H9 (cell line): ENCODE results near the gene HS3ST2. TPM values are rescaled to one million over a fixed set of nuclear protein-coding genes. Genes with fewer than 3 reads are reported as not detected.

Source experiments
- DNase-seq: peaks from one replicate; pipeline ENCODE4 v3.0.0-alpha.2; 2017
- H2AFZ ChIP-seq: one replicate; pipeline ENCODE4 v1.6.1; 2013; ENCODE audit warnings: mild to moderate bottlenecking, low read length, control low read depth, moderate library complexity
- H2AK5ac ChIP-seq: 2 replicates; pipeline ENCODE4 v1.6.1; 2013; ENCODE audit warnings: low read length, control low read depth, mixed read lengths; ENCODE audit not compliant: insufficient read length
- H2BK120ac ChIP-seq: one replicate; pipeline ENCODE4 v1.6.1; 2013; ENCODE audit warnings: low read depth, mild to moderate bottlenecking, low read length, control low read depth, inconsistent platforms; ENCODE audit not compliant: poor library complexity, severe bottlenecking
- H2BK12ac ChIP-seq: 2 replicates; pipeline ENCODE4 v1.6.1; 2013; ENCODE audit warnings: low read length, control low read depth, mixed read lengths, low read depth; ENCODE audit not compliant: insufficient read length
- H2BK15ac ChIP-seq: 2 replicates; pipeline ENCODE4 v1.6.1; 2013; ENCODE audit warnings: low read depth, low read length, control low read depth
- H2BK20ac ChIP-seq: one replicate; pipeline ENCODE4 v1.6.1; 2013; ENCODE audit warnings: low read depth, mild to moderate bottlenecking, low read length, control low read depth, inconsistent platforms; ENCODE audit not compliant: poor library complexity, severe bottlenecking
- H2BK5ac ChIP-seq: 2 replicates; pipeline ENCODE4 v1.6.1; 2013; ENCODE audit warnings: low read length, control low read depth, mixed read lengths; ENCODE audit not compliant: insufficient read length
- H3K14ac ChIP-seq: 2 replicates; pipeline ENCODE4 v1.6.1; 2013; ENCODE audit warnings: low read length, control low read depth; ENCODE audit not compliant: insufficient read depth
- H3K18ac ChIP-seq: 2 replicates; pipeline ENCODE4 v1.6.1; 2013; ENCODE audit warnings: low read depth, mild to moderate bottlenecking, mixed read lengths, low read length, control low read depth; ENCODE audit not compliant: insufficient read length
- H3K23ac ChIP-seq: 2 replicates; pipeline ENCODE4 v1.6.1; 2013; ENCODE audit warnings: low read length, control low read depth, mixed read lengths, low read depth; ENCODE audit not compliant: insufficient read length
- H3K23me2 ChIP-seq: 2 replicates; pipeline ENCODE4 v1.6.1; 2013; ENCODE audit warnings: low read depth, mild to moderate bottlenecking, mixed read lengths, low read length, control low read depth; ENCODE audit not compliant: insufficient read length, poor library complexity, severe bottlenecking
- H3K27ac ChIP-seq: 2 replicates; pipeline ENCODE4 v1.5.1; 2013; ENCODE audit warnings: low read length, control low read depth, mixed read lengths, low read depth; ENCODE audit not compliant: insufficient read length
- H3K27me3 ChIP-seq: 2 replicates; pipeline ENCODE4 v1.6.1; 2013; ENCODE audit warnings: low read length, control low read depth, inconsistent platforms; ENCODE audit not compliant: insufficient read depth
- H3K4ac ChIP-seq: 2 replicates; pipeline ENCODE4 v1.6.1; 2013; ENCODE audit warnings: low read depth, mild to moderate bottlenecking, control low read depth, inconsistent platforms, low read length, moderate library complexity
- H3K4me1 ChIP-seq: 2 replicates; pipeline ENCODE4 v1.6.1; 2013; ENCODE audit warnings: low read length, control low read depth, inconsistent platforms; ENCODE audit not compliant: insufficient read depth
- H3K4me2 ChIP-seq: 2 replicates; pipeline ENCODE4 v1.6.1; 2013; ENCODE audit warnings: low read length, control low read depth, mixed read lengths; ENCODE audit not compliant: insufficient read length, insufficient read depth
- H3K56ac ChIP-seq: 2 replicates; pipeline ENCODE4 v1.6.1; 2013; ENCODE audit warnings: low read depth, mild to moderate bottlenecking, mixed read lengths, low read length, control low read depth; ENCODE audit not compliant: insufficient read length
- H3K79me1 ChIP-seq: 2 replicates; pipeline ENCODE4 v1.6.1; 2013; ENCODE audit warnings: low read depth, mild to moderate bottlenecking, moderate library complexity, low read length, control low read depth, inconsistent platforms; ENCODE audit not compliant: insufficient read depth, poor library complexity, severe bottlenecking
- H3K79me2 ChIP-seq: 2 replicates; pipeline ENCODE4 v1.6.1; 2013; ENCODE audit warnings: low read length, control low read depth, inconsistent platforms; ENCODE audit not compliant: insufficient read depth
- H3K9ac ChIP-seq: 2 replicates; pipeline ENCODE4 v1.6.1; 2013; ENCODE audit warnings: low read length, control low read depth, mixed read lengths; ENCODE audit not compliant: insufficient read length; ENCODE audit errors: extremely low read depth
- H3K9me3 ChIP-seq: one replicate; pipeline ENCODE4 v1.6.1; 2013; ENCODE audit warnings: low read depth, low read length, inconsistent platforms; ENCODE audit not compliant: control insufficient read depth
- H3T11ph ChIP-seq: one replicate; pipeline ENCODE4 v1.6.1; 2013; ENCODE audit warnings: mild to moderate bottlenecking, low read length, control low read depth, inconsistent platforms
- H4K20me1 ChIP-seq: one replicate; pipeline ENCODE4 v1.6.1; 2013; ENCODE audit not compliant: control insufficient read depth, insufficient read length, insufficient read depth
- H4K5ac ChIP-seq: 2 replicates; pipeline ENCODE4 v1.6.1; 2013; ENCODE audit warnings: low read depth, mild to moderate bottlenecking, mixed read lengths, low read length, control low read depth; ENCODE audit not compliant: insufficient read length
- H4K8ac ChIP-seq: replicated peaks from 2 replicates; pipeline ENCODE4 v1.6.1; 2013; ENCODE audit warnings: low read length, control low read depth, mixed read lengths, low read depth; ENCODE audit not compliant: insufficient read length
- H4K91ac ChIP-seq: 2 replicates; pipeline ENCODE4 v1.6.1; 2013; ENCODE audit warnings: low read depth, mild to moderate bottlenecking, moderate library complexity, mixed read lengths, low read length, control low read depth; ENCODE audit not compliant: insufficient read length
- H3K27ac Mint-ChIP-seq, 3 experiments: 2 replicates in 2 of 3; 3 replicates in 1 of 3; pipeline ENCODE4 v1.8.0; 2020 to 2021; ENCODE audit warnings: mixed read lengths in 3 of 3, mild to moderate bottlenecking in 1 of 3, moderate library complexity in 1 of 3
- H3K27me3 Mint-ChIP-seq: 2 replicates; pipeline ENCODE4 v1.8.0; 2021; ENCODE audit warnings: low read depth, mild to moderate bottlenecking, moderate library complexity, mixed read lengths
- H3K36me3 Mint-ChIP-seq, 3 experiments: 2 replicates in 2 of 3; 3 replicates in 1 of 3; pipeline ENCODE4 v1.8.0; 2020 to 2021; ENCODE audit warnings: low read depth in 3 of 3, mixed read lengths in 3 of 3; ENCODE audit not compliant: insufficient read depth in 1 of 3
- H3K4me1 Mint-ChIP-seq, 2 experiments: 2 replicates each; pipeline ENCODE4 v1.8.0; 2020; ENCODE audit warnings: mixed read lengths in 2 of 2
- H3K4me3 Mint-ChIP-seq, 2 experiments: 2 replicates in 1 of 2; 3 replicates in 1 of 2; pipeline ENCODE4 v1.8.0; 2020 to 2021; ENCODE audit warnings: mild to moderate bottlenecking in 2 of 2, mixed read lengths in 2 of 2, moderate library complexity in 1 of 2
- H3K9me3 Mint-ChIP-seq, 2 experiments: 2 replicates in 1 of 2; 3 replicates in 1 of 2; pipeline ENCODE4 v1.8.0; 2020; ENCODE audit warnings: mild to moderate bottlenecking in 2 of 2, mixed read lengths in 2 of 2, moderate library complexity in 1 of 2
- CTCF ChIP-seq: fragments of 200-600 bp; sonication (generic); conservative IDR thresholded peaks from 3 replicates; pipeline ENCODE4 v1.8.0; 2021; ENCODE audit warnings: antibody characterized with exemption, mild to moderate bottlenecking
- WGBS: extraction: QIAGEN DNeasy Blood & Tissue Kit; methylation state at CpG from one replicate; pipeline ENCODE4 v1.1.7; 2013; ENCODE audit warnings: missing lambda C conversion rate, low lambda C conversion rate, mixed read lengths; ENCODE audit not compliant: insufficient read length; ENCODE audit errors: extremely low coverage; 5-methylcytosine and 5-hydroxymethylcytosine counted together
- total RNA-seq: library from RNA; stranded (reverse); gene quantifications from 2 replicates; pipeline ENCODE4 v1.2.1, GENCODE V29; 2021

The HS3ST2 gene
- total RNA-seq, 1 experiment from 2014 or later = 3.1 TPM

DNA sequence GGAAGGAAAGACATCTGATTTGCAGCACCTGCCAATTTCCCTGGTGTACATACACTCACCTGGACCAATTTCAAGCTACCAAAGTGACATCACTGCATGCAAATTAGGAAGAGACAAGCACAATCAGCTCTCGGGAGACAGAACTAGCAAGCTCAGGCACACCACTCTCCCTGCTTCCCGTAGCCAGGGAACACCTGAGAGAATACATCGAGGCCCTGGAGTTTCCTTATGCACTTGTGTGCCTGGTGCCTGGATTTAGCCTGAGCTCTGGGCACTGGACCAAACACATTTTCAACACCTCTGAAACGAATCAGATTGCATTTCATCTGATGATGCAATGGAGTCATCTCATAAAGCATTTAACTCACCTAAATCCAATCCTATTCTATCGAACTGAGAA is 110.5 kb downstream of the HS3ST2 start:
- H3K4me2 ChIP-seq = no peak overlapping the region
- no peaks in the 10 kb centered on the region for H4K20me1 ChIP-seq
- Mint-ChIP-seq H3K36me3 (no peaks in the 10 kb centered on the region), H3K4me3 (no peak overlapping the region), H3K4me1 (peaks cover 2 to 8% of the 10 kb centered on the region in 2 experiments; a peak in 2 of 4 replicates), H3K9me3 (no peaks in the 10 kb centered on the region; a peak in 1 of 5 replicates), H3K27me3 (peaks cover 1% of the 10 kb centered on the region), H3K27ac (no peak overlapping the region)
- no peak overlapping the region for H3T11ph ChIP-seq
- no peaks in the 10 kb centered on the region for H3K9me3 ChIP-seq
- H3K4me1 ChIP-seq = no peaks in the 10 kb centered on the region
- H4K91ac ChIP-seq = no peak overlapping the region
- H3K23me2 ChIP-seq = no peaks in the 10 kb centered on the region
- no peak overlapping the region for H2BK15ac ChIP-seq
- no peak overlapping the region for H3K23ac ChIP-seq
- no peak overlapping the region for H2BK120ac ChIP-seq
- no peaks in the 10 kb centered on the region for H3K27me3 ChIP-seq
- H3K4ac ChIP-seq = no peak overlapping the region
- H3K18ac ChIP-seq = no peak overlapping the region
- H2AFZ ChIP-seq = no peak overlapping the region
- H2BK5ac ChIP-seq = no peak overlapping the region
- DNase-seq = no peak
- no peak overlapping the region for H2AK5ac ChIP-seq
- H3K14ac ChIP-seq = no peak overlapping the region
- no peak overlapping the region for H3K27ac ChIP-seq
- H4K5ac ChIP-seq = no peak overlapping the region
- H3K56ac ChIP-seq = no peak overlapping the region
- no peak overlapping the region for H2BK20ac ChIP-seq
- H2BK12ac ChIP-seq = no peak overlapping the region
- no CpG with 5 or more reads among the region's 5 CpGs for WGBS
- no peaks in the 10 kb centered on the region for H3K79me2 ChIP-seq
- no peak overlapping the region for H4K8ac ChIP-seq
- TF ChIP-seq CTCF = no peak
- no peak overlapping the region for H3K9ac ChIP-seq
- H3K79me1 ChIP-seq = no peaks in the 10 kb centered on the region
